Cardiac fibroblast (primary cell): Measurements from ENCODE around the gene SYT3.
A peak's percentile ranks its signal among the peaks of the same experiment; 100 is the strongest.

Source experiments
- DNase-seq, 2 donors: peaks; one replicate each; pipeline versions ENCODE4 v3.0.0 to v3.0.0-alpha.2; 2010; ENCODE audit warnings: low read depth in 2 of 2
- H3K4me3 ChIP-seq, 2 donors: replicated peaks in 1 of 2; 1 replicate in 1 of 2; 2 replicates in 1 of 2; pipeline ENCODE4 v1.5.1; 2011; ENCODE audit warnings: low read depth in 2 of 2, low read length in 2 of 2, mild to moderate bottlenecking in 2 of 2, moderate library complexity in 1 of 2
- TF ChIP-seq, protein P1 (sequence below): IDR thresholded peaks from one replicate; pipeline ENCODE4 v1.5.1; 2011; ENCODE audit warnings: low read depth, mild to moderate bottlenecking, low read length, inconsistent platforms

Gene SYT3

DNA sequence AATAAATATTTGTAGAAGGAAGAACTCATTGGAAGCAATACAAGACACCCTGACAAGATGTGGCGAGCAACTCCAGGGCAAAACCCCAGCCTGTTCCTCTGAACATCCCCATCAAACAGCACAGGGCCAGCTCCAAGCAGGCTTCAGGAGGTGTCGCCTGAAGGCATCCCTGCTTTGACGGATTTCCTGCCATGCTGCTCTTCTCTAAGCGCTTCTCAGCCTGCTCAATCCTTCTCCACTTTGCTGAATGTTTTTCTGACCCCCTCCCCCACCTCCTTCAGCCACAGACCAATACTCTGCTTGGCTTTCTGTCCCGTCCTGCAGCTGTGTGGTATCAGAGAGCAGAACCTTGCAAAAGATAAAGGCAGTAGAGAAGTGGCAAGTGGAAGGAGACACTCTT, 38.0 kb upstream of the SYT3 start:
- TF ChIP-seq, protein P1, sequence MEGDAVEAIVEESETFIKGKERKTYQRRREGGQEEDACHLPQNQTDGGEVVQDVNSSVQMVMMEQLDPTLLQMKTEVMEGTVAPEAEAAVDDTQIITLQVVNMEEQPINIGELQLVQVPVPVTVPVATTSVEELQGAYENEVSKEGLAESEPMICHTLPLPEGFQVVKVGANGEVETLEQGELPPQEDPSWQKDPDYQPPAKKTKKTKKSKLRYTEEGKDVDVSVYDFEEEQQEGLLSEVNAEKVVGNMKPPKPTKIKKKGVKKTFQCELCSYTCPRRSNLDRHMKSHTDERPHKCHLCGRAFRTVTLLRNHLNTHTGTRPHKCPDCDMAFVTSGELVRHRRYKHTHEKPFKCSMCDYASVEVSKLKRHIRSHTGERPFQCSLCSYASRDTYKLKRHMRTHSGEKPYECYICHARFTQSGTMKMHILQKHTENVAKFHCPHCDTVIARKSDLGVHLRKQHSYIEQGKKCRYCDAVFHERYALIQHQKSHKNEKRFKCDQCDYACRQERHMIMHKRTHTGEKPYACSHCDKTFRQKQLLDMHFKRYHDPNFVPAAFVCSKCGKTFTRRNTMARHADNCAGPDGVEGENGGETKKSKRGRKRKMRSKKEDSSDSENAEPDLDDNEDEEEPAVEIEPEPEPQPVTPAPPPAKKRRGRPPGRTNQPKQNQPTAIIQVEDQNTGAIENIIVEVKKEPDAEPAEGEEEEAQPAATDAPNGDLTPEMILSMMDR: no peak
- DNase-seq: no peak
- no peak overlapping the region for H3K4me3 ChIP-seq

GRCh38 chr19:50676625-50677197, 37.0 kb upstream of the SYT3 start:
- H3K4me3 ChIP-seq: no peak overlapping the region
- TF ChIP-seq, protein P1: no peak
- no peak for DNase-seq

DNA sequence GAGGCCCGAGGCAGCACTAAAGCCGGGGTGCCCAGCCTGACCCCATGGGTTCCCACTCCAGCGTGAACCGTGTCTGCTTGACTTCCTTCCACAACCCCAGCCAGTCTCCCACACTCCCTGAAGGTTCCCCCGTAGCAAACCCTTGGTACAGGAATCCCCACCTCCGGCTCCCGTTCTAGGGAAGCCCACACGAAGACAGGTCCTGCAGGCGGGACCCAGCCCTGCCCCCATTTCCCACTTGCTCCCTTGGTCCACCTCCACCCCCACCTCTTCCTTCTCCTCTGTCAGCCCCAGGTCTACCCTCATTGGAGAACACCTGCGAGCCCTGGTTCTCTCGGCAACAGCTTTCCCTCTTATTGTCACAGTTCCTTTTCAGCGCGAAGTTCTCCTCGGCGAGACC, 33.4 kb upstream of the SYT3 start:
- no peak overlapping the region for H3K4me3 ChIP-seq
- no peak for DNase-seq
- TF ChIP-seq, protein P1: no peak

DNA sequence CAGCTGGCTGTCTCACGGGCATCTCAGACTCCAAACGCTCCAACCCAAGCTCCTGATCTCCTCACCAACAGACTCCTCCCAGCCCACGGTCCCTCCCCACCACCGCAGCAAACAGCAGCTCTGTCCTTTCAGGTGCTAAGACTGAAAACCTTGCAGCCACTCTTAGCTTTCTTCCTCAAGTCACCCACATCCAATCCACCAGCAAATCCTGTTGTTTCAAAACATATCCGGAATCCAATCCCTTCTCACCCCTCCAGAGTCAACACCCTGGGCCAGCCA, 30.4 kb upstream of the SYT3 start:
- TF ChIP-seq, protein P1: no peak
- H3K4me3 ChIP-seq: no peak overlapping the region
- DNase-seq: no peak

DNA sequence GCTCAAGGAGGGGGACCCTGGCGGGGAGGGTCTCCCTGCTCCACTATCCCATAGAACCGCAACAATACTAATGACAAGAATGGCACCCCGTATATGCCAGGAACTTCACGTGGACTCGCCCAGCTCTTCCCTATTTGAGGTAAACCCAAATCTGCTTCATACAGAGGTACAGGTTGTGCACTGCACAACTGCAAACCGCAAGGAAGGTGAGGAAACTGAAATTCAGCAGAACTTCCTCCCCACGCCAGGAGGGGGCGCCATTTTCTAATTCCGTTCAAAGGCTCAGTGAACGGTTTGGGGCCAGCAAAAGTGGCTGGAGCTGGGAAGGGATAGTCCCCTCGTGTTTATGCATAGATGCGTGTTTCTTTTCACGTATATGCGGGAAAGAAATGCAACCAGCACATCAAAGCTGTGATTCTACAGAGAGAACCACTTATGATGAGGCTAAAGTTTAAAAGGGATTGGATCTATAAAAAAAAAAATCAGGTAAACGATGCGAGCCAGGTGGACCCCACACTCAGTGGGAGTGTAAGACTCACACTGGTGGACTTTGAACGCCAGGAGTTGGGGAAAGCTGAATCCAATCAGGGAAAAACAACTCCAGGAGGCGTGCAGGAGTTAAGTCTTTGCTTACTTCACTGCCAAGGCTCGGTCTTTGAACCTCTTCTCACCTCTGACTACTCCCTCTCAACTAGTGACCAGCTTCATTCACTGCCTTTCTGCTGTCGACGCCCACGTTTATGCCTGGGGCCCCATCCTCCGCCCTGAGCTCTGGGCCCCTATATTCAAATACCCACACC, 29.8 kb upstream of the SYT3 start:
- H3K4me3 ChIP-seq: no peak overlapping the region
- peak; percentile 35 to 52 for DNase-seq
- TF ChIP-seq, protein P1: peak; percentile 80

GRCh38 chr19:50668879-50669278, 29.2 kb upstream of the SYT3 start:
- H3K4me3 ChIP-seq: no peak overlapping the region
- TF ChIP-seq, protein P1: no peak

More at GRCh38 chr19:50668879-50669278, 29.2 kb upstream of the SYT3 start:
- no peak for DNase-seq
